A549 (cell line): ENCODE results near the gene SLC27A1. TPM values are rescaled to one million over a fixed set of nuclear protein-coding genes. Genes with fewer than 3 reads are reported as not detected.

Source experiments
- ATAC-seq, 2 experiments: fragments of 200-7000 bp in 1 of 2; fragments of >200 bp in 1 of 2; cut with Nextera tagmentation in 1 of 2; cut with Tn5 transposase in 1 of 2; 3 replicates each; pipeline versions ENCODE4 v1.8.0 to v1.9.1; 2018 to 2020; ENCODE audit warnings: mild to moderate bottlenecking in 1 of 2, moderate library complexity in 1 of 2
- CTCF ChIA-PET: fragments of 300-600 bp; sonication (Branson Sonifier 250); formaldehyde crosslinking; extraction: SDS; loops from one replicate; lab custom pipeline; 2021; ENCODE audit warnings: antibody characterized with exemption, inconsistent platforms; lab: Yijun Ruan, JAX
- POLR2A ChIA-PET: fragments of 350-600 bp; formaldehyde crosslinking; extraction: SDS; loops from one replicate; lab custom pipeline; 2021; ENCODE audit warnings: antibody characterized with exemption, inconsistent platforms; lab: Yijun Ruan, JAX
- DNase-seq, 2 experiments: peaks; one replicate each; pipeline versions ENCODE4 v3.0.0 to v3.0.0-alpha.2; 2011 to 2016; ENCODE audit warnings: low read depth in 1 of 2, low spot score in 1 of 2
- FAIRE-seq: peaks from 2 replicates; lab custom pipeline; 2011; peaks lifted over from hg19 to GRCh38; lab: Jason Lieb, UNC
- H3K27ac ChIP-seq, 2 experiments: fragments of >200 bp; sonication (Bioruptor Twin); formaldehyde crosslinking; 3 replicates each; pipeline ENCODE4 v1.5.1; 2016 to 2017
- H3K4me1 ChIP-seq: fragments of >200 bp; sonication (Bioruptor Twin); formaldehyde crosslinking; 3 replicates; pipeline ENCODE4 v1.6.1; 2016
- H3K4me2 ChIP-seq: fragments of >200 bp; sonication (Bioruptor Twin); formaldehyde crosslinking; 3 replicates; pipeline ENCODE4 v1.6.1; 2016
- H3K4me3 ChIP-seq: fragments of >200 bp; sonication (Bioruptor Twin); formaldehyde crosslinking; 3 replicates; pipeline ENCODE4 v1.5.1; 2016
- H3K9me3 ChIP-seq: fragments of >200 bp; sonication (Bioruptor Twin); formaldehyde crosslinking; 3 replicates; pipeline ENCODE4 v1.6.1; 2016
- CBX8 ChIP-seq: fragments of 200-600 bp; sonication (generic); IDR thresholded peaks from 2 replicates; pipeline ENCODE4 v1.6.1; 2016
- CEBPB ChIP-seq, 2 experiments: fragments of >200 bp in 1 of 2; sonication (Bioruptor Twin) in 1 of 2; formaldehyde crosslinking in 1 of 2; IDR thresholded peaks; 2 replicates each; pipeline ENCODE4 v1.6.1; 2012 to 2016
- EHF ChIP-seq: fragments of 250-450 bp; sonication (Bioruptor Pico); IDR thresholded peaks from 2 replicates; pipeline ENCODE4 v1.5.0; 2020; ENCODE audit warnings: mild to moderate bottlenecking
- EP300 ChIP-seq, 2 experiments: fragments of >200 bp; sonication (Bioruptor Twin); formaldehyde crosslinking; IDR thresholded peaks; 2 replicates in 1 of 2; 3 replicates in 1 of 2; pipeline ENCODE4 v1.6.1; 2016 to 2017
- FOSL2 ChIP-seq, 2 experiments: fragments of 450-650 bp in 1 of 2; fragments of >200 bp in 1 of 2; sonication (Bioruptor Twin) in 1 of 2; formaldehyde crosslinking; IDR thresholded peaks; 2 replicates each; pipeline versions ENCODE4 v1.5.0 to v1.6.1; 2016 to 2020; ENCODE audit warnings: mild to moderate bottlenecking in 1 of 2, moderate library complexity in 1 of 2
- HOXB13 ChIP-seq: fragments of 250-450 bp; sonication (Bioruptor Pico); IDR thresholded peaks from 2 replicates; pipeline ENCODE4 v1.5.0; 2020; ENCODE audit warnings: low read depth, mild to moderate bottlenecking, moderate library complexity
- HOXB5 ChIP-seq: fragments of 250-450 bp; sonication (Bioruptor Pico); IDR thresholded peaks from 2 replicates; pipeline ENCODE4 v1.5.0; 2020; ENCODE audit warnings: mild to moderate bottlenecking, moderate library complexity
- JUN ChIP-seq, 2 experiments: fragments of >200 bp; sonication (Bioruptor Twin); formaldehyde crosslinking; IDR thresholded peaks; 2 replicates in 1 of 2; 3 replicates in 1 of 2; pipeline ENCODE4 v1.6.1; 2016 to 2017
- MYC ChIP-seq: IDR thresholded peaks from 2 replicates; pipeline ENCODE4 v1.6.1; 2012; ENCODE audit warnings: mild to moderate bottlenecking, inconsistent platforms, low read length, improper control_type of control experiment, borderline replicate concordance
- NPAS2 ChIP-seq: fragments of 250-450 bp; sonication (Bioruptor Pico); IDR thresholded peaks from 2 replicates; pipeline ENCODE4 v1.8.0; 2022; ENCODE audit warnings: mild to moderate bottlenecking, moderate library complexity, borderline replicate concordance
- NR3C1 ChIP-seq: fragments of >200 bp; sonication (Bioruptor Twin); formaldehyde crosslinking; IDR thresholded peaks from 3 replicates; pipeline ENCODE4 v1.6.1; 2017
- PHF8 ChIP-seq: fragments of 200-600 bp; sonication (generic); IDR thresholded peaks from 2 replicates; pipeline ENCODE4 v1.6.1; 2016; ENCODE audit warnings: low read depth, mild to moderate bottlenecking, antibody characterized with exemption, moderate library complexity, borderline replicate concordance
- POLR2A ChIP-seq: IDR thresholded peaks from 2 replicates; pipeline ENCODE4 v1.6.1; 2012; ENCODE audit warnings: mild to moderate bottlenecking, low read length
- RAD21 ChIP-seq, 2 experiments: fragments of >200 bp in 1 of 2; sonication (Bioruptor Twin) in 1 of 2; formaldehyde crosslinking in 1 of 2; IDR thresholded peaks in 1 of 2; conservative IDR thresholded peaks in 1 of 2; 2 replicates in 1 of 2; 3 replicates in 1 of 2; pipeline ENCODE4 v1.6.1; 2012 to 2018; ENCODE audit warnings: inconsistent platforms in 1 of 2
- RARB ChIP-seq: fragments of 250-450 bp; sonication (Bioruptor Pico); IDR thresholded peaks from 2 replicates; pipeline ENCODE4 v1.8.0; 2021; ENCODE audit warnings: mild to moderate bottlenecking, moderate library complexity
- TFCP2L1 ChIP-seq: fragments of 250-450 bp; sonication (Bioruptor Pico); IDR thresholded peaks from 2 replicates; pipeline ENCODE4 v1.5.0; 2021; ENCODE audit warnings: mild to moderate bottlenecking
- ZFP36 ChIP-seq: fragments of 450-650 bp; IDR thresholded peaks from 2 replicates; pipeline ENCODE4 v1.6.1; 2014; ENCODE audit warnings: borderline replicate concordance; ENCODE audit not compliant: partially characterized antibody
- WGBS: methylation state at CpG from one replicate; pipeline ENCODE4 v1.1.6; 2017; ENCODE audit errors: missing lambda C conversion rate; 5-methylcytosine and 5-hydroxymethylcytosine counted together
- polyA plus RNA-seq, 4 experiments: library from polyadenylated mRNA; depleted of rRNA in 3 of 4; stranded (reverse); fragments of >200 nt; fragmentation: RNase III in 1 of 4; extraction: RNeasy Plus Mini Kit Qiagen cat#74134 plus additional on column Dnase treatment in 1 of 4; gene quantifications; 2 replicates in 3 of 4; 3 replicates in 1 of 4; pipeline ENCODE4 v1.2.3, GENCODE V29; 2011 to 2017
- TF ChIP-seq, protein P1 (sequence below): IDR thresholded peaks from 2 replicates; pipeline ENCODE4 v1.6.1; 2012
- TF ChIP-seq, protein P2 (sequence below): fragments of >200 bp; sonication (Bioruptor Twin); formaldehyde crosslinking; IDR thresholded peaks from 2 replicates; pipeline ENCODE4 v1.6.1; 2016
- TF ChIP-seq, protein P3 (sequence below): fragments of 200-600 bp; sonication (generic); IDR thresholded peaks from 2 replicates; pipeline ENCODE4 v1.6.1; 2016; ENCODE audit warnings: antibody characterized with exemption, mild to moderate bottlenecking, moderate library complexity
- TF ChIP-seq, protein P4 (sequence below): fragments of 250-450 bp; sonication (Bioruptor Pico); IDR thresholded peaks from 2 replicates; pipeline ENCODE4 v1.5.0; 2020; ENCODE audit warnings: low read depth, mild to moderate bottlenecking, moderate library complexity
- TF ChIP-seq, protein P5 (sequence below): IDR thresholded peaks from 2 replicates; pipeline ENCODE4 v1.6.1; 2012
- TF ChIP-seq, protein P6 (sequence below): fragments of >200 bp; sonication (Bioruptor Twin); formaldehyde crosslinking; IDR thresholded peaks from 3 replicates; pipeline ENCODE4 v1.5.1; 2016
- TF ChIP-seq, protein P7 (sequence below): fragments of 150-350 bp; IDR thresholded peaks from 2 replicates; pipeline ENCODE4 v1.6.1; 2014; ENCODE audit warnings: low read depth, mild to moderate bottlenecking, low read length
- TF ChIP-seq, protein P8 (sequence below): IDR thresholded peaks from 2 replicates; pipeline ENCODE4 v1.6.1; 2012; ENCODE audit warnings: low read depth, borderline replicate concordance
- TF ChIP-seq, protein P9 (sequence below): fragments of >200 bp; sonication (Bioruptor Twin); formaldehyde crosslinking; IDR thresholded peaks from 3 replicates; pipeline ENCODE4 v1.6.1; 2016

The SLC27A1 gene
- polyA plus RNA-seq, 2 of the 4 experiments (the other 2 are of a cell fraction): 1.8 to 2.5 TPM

DNA sequence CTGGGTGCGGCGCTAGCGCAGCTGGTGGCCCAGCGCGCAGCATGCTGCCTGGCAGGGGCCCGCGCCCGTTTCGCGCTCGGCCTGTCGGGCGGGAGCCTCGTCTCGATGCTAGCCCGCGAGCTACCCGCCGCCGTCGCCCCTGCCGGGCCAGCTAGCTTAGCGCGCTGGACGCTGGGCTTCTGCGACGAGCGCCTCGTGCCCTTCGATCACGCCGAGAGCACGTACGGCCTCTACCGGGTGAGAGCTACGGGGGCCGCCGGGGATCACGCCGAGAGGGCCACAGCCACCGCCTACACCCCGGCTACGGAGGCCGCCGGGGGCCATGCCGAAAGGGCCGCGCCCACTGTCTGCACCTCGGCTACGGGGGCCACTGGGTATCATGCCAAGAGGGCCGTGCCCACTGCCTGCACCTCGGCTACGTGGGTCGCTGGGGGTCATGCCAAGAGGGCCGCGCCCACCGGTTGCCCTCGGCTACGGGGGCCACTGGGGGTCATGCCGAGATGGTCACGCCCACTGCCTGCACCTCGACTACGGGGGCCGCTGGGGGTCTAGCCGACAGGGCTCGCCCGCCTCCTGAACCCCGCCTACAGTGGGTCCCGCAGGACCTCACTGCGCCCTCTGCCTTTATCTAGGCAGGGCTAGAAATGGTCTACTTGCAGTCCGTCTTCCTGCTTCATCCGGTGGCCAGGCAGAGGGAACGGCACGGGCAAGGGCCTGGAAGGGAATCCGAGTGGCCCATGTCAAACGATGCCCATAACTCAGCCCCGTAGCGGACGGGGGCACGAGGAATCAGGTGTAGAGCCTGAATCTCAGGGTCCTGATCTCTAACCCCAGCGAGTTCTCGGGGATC is 41.6 kb downstream of the SLC27A1 start:
- Histone ChIP-seq H3K27ac (peak overlapping the region; percentile 100), H3K4me2 (peak overlapping the region; percentile 97), H3K9me3 (peaks cover 9% of the 10 kb centered on the region; the same call in 1 of the 3 replicates), H3K4me3 (peak overlapping the region; percentile 100), H3K4me1 (peaks cover 13% of the 10 kb centered on the region)
- FAIRE-seq: no peak
- ATAC-seq: peak; percentile 79 to 81
- ChIA-PET POLR2A (interaction anchor here (0.7 to 1.4 kb wide), 3 partner anchors 16 to 94 kb away, joined by 3 to 5 read pairs (median 3); no protein-coding TSS in a partner anchor), CTCF (interaction anchor here (0.6 to 4.4 kb wide), 6 partner anchors 15 to 1627 kb away, joined by 3 to 28 read pairs (median 3); partner anchors contain the start of gene SLC27A1)
- WGBS: 10% methylated on average over 18 of the region's 82 CpGs
- DNase-seq: peak; percentile 47 to 86
- TF ChIP-seq EHF (CRISPR knock-in tag) (no peak), TFCP2L1 (CRISPR knock-in tag) (no peak), NR3C1 (no peak), POLR2A (peak; percentile 19; the same call in 1 of the 2 replicates), ZFP36 (no peak), FOSL2 (IDR thresholded peaks at IDR 0.05) (no peak), FOSL2 (CRISPR knock-in tag; IDR thresholded peaks at IDR 0.05) (0 out of 2 replicates have a peak, but pooled peaks have one; percentile 19), EP300 (IDR thresholded peaks at IDR 0.05) (no peak), RAD21 (conservative IDR thresholded peaks at IDR 0.05 in 1 of 2, IDR thresholded peaks at IDR 0.05 in 1 of 2) (no peak), RARB (CRISPR knock-in tag) (no peak), HOXB13 (CRISPR knock-in tag) (no peak), HOXB5 (0 out of 2 replicates have a peak, but pooled peaks have one; percentile 74), PHF8 (peak; percentile 70; the same call in 1 of the 2 replicates), NPAS2 (CRISPR knock-in tag) (no peak), JUN (IDR thresholded peaks at IDR 0.05) (peak in 1 of 2 experiments; percentile 82; a peak in 3 of 5 replicates), CEBPB (IDR thresholded peaks at IDR 0.05) (no peak), CBX8 (no peak), MYC (peak; percentile 29; the same call in 1 of the 2 replicates)
- TF ChIP-seq, protein P1, sequence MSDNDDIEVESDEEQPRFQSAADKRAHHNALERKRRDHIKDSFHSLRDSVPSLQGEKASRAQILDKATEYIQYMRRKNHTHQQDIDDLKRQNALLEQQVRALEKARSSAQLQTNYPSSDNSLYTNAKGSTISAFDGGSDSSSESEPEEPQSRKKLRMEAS: peak; percentile 87
- TF ChIP-seq, protein P2, sequence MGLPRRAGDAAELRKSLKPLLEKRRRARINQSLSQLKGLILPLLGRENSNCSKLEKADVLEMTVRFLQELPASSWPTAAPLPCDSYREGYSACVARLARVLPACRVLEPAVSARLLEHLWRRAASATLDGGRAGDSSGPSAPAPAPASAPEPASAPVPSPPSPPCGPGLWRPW: no peak
- TF ChIP-seq, protein P3, sequence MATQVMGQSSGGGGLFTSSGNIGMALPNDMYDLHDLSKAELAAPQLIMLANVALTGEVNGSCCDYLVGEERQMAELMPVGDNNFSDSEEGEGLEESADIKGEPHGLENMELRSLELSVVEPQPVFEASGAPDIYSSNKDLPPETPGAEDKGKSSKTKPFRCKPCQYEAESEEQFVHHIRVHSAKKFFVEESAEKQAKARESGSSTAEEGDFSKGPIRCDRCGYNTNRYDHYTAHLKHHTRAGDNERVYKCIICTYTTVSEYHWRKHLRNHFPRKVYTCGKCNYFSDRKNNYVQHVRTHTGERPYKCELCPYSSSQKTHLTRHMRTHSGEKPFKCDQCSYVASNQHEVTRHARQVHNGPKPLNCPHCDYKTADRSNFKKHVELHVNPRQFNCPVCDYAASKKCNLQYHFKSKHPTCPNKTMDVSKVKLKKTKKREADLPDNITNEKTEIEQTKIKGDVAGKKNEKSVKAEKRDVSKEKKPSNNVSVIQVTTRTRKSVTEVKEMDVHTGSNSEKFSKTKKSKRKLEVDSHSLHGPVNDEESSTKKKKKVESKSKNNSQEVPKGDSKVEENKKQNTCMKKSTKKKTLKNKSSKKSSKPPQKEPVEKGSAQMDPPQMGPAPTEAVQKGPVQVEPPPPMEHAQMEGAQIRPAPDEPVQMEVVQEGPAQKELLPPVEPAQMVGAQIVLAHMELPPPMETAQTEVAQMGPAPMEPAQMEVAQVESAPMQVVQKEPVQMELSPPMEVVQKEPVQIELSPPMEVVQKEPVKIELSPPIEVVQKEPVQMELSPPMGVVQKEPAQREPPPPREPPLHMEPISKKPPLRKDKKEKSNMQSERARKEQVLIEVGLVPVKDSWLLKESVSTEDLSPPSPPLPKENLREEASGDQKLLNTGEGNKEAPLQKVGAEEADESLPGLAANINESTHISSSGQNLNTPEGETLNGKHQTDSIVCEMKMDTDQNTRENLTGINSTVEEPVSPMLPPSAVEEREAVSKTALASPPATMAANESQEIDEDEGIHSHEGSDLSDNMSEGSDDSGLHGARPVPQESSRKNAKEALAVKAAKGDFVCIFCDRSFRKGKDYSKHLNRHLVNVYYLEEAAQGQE: peak; percentile 30; the same call in 1 of the 2 replicates
- TF ChIP-seq, protein P4, sequence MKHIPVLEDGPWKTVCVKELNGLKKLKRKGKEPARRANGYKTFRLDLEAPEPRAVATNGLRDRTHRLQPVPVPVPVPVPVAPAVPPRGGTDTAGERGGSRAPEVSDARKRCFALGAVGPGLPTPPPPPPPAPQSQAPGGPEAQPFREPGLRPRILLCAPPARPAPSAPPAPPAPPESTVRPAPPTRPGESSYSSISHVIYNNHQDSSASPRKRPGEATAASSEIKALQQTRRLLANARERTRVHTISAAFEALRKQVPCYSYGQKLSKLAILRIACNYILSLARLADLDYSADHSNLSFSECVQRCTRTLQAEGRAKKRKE (CRISPR knock-in tag): peak; percentile 21; the same call in 1 of the 2 replicates
- TF ChIP-seq, protein P5, sequence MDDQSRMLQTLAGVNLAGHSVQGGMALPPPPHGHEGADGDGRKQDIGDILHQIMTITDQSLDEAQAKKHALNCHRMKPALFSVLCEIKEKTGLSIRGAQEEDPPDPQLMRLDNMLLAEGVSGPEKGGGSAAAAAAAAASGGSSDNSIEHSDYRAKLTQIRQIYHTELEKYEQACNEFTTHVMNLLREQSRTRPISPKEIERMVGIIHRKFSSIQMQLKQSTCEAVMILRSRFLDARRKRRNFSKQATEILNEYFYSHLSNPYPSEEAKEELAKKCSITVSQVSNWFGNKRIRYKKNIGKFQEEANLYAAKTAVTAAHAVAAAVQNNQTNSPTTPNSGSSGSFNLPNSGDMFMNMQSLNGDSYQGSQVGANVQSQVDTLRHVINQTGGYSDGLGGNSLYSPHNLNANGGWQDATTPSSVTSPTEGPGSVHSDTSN: no peak
- TF ChIP-seq, protein P6, sequence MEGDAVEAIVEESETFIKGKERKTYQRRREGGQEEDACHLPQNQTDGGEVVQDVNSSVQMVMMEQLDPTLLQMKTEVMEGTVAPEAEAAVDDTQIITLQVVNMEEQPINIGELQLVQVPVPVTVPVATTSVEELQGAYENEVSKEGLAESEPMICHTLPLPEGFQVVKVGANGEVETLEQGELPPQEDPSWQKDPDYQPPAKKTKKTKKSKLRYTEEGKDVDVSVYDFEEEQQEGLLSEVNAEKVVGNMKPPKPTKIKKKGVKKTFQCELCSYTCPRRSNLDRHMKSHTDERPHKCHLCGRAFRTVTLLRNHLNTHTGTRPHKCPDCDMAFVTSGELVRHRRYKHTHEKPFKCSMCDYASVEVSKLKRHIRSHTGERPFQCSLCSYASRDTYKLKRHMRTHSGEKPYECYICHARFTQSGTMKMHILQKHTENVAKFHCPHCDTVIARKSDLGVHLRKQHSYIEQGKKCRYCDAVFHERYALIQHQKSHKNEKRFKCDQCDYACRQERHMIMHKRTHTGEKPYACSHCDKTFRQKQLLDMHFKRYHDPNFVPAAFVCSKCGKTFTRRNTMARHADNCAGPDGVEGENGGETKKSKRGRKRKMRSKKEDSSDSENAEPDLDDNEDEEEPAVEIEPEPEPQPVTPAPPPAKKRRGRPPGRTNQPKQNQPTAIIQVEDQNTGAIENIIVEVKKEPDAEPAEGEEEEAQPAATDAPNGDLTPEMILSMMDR: 0 out of 3 replicates have a peak, but pooled peaks have one; percentile 5
- TF ChIP-seq, protein P7, sequence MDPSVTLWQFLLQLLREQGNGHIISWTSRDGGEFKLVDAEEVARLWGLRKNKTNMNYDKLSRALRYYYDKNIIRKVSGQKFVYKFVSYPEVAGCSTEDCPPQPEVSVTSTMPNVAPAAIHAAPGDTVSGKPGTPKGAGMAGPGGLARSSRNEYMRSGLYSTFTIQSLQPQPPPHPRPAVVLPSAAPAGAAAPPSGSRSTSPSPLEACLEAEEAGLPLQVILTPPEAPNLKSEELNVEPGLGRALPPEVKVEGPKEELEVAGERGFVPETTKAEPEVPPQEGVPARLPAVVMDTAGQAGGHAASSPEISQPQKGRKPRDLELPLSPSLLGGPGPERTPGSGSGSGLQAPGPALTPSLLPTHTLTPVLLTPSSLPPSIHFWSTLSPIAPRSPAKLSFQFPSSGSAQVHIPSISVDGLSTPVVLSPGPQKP: no peak
- TF ChIP-seq, protein P8, sequence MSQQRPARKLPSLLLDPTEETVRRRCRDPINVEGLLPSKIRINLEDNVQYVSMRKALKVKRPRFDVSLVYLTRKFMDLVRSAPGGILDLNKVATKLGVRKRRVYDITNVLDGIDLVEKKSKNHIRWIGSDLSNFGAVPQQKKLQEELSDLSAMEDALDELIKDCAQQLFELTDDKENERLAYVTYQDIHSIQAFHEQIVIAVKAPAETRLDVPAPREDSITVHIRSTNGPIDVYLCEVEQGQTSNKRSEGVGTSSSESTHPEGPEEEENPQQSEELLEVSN: peak; percentile 86; the same call in 1 of the 2 replicates
- TF ChIP-seq, protein P9, sequence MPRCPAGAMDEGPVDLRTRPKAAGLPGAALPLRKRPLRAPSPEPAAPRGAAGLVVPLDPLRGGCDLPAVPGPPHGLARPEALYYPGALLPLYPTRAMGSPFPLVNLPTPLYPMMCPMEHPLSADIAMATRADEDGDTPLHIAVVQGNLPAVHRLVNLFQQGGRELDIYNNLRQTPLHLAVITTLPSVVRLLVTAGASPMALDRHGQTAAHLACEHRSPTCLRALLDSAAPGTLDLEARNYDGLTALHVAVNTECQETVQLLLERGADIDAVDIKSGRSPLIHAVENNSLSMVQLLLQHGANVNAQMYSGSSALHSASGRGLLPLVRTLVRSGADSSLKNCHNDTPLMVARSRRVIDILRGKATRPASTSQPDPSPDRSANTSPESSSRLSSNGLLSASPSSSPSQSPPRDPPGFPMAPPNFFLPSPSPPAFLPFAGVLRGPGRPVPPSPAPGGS: no peak
